Stimulated activated naive CD8-positive, alpha-beta T cell treated with anti-CD3 and anti-CD28 coated beads, Interleukin-15, amount 100 ng/mL, for 72 hours (primary cell): ENCODE measurements around the gene DNAJC10.

Experiments
- ATAC-seq: fragments of 150-1000 bp; cut with Tn5 transposase; 2 replicates; pipeline ENCODE4 v1.10.0; 2021; ENCODE audit warnings: mild to moderate bottlenecking, moderate library complexity
- DNase-seq, 2 donors: peaks; one replicate each; pipeline ENCODE4 v3.0.0; 2021 to 2022
- H3K27ac Mint-ChIP-seq, 2 donors: one replicate each; pipeline ENCODE4 v1.8.0; 2022; ENCODE audit warnings: mild to moderate bottlenecking in 2 of 2, mixed read lengths in 2 of 2, moderate library complexity in 2 of 2
- H3K27me3 Mint-ChIP-seq: one replicate; pipeline ENCODE4 v1.8.0; 2022; ENCODE audit warnings: mixed read lengths
- H3K4me1 Mint-ChIP-seq: one replicate; pipeline ENCODE4 v1.8.0; 2022; ENCODE audit warnings: mild to moderate bottlenecking, mixed read lengths
- H3K4me3 Mint-ChIP-seq, 2 donors: one replicate each; pipeline ENCODE4 v1.8.0; 2022; ENCODE audit warnings: mild to moderate bottlenecking in 2 of 2, mixed read lengths in 2 of 2, moderate library complexity in 1 of 2
- H3K9me3 Mint-ChIP-seq, 2 donors: one replicate each; pipeline ENCODE4 v1.8.0; 2022; ENCODE audit warnings: mixed read lengths in 2 of 2

Gene DNAJC10

GRCh38 chr2:182807319-182807718 lies 91.3 kb downstream of the DNAJC10 start:
- Mint-ChIP-seq H3K9me3 (no peaks in the 10 kb centered on the region), H3K4me3 (no peak overlapping the region), H3K27ac (no peak overlapping the region), H3K27me3 (peaks cover 10% of the 10 kb centered on the region), H3K4me1 (no peaks in the 10 kb centered on the region)
- ATAC-seq (no peak), DNase-seq (no peak)

- H3K27me3 Mint-ChIP-seq, result peaks cover 19% of the 10 kb centered on the region
- no peak for ATAC-seq
- no peak overlapping the region for H3K4me3 Mint-ChIP-seq
- H3K27ac Mint-ChIP-seq, result no peak overlapping the region
- H3K9me3 Mint-ChIP-seq, result no peaks in the 10 kb centered on the region
- no peak for DNase-seq
- H3K4me1 Mint-ChIP-seq, result no peaks in the 10 kb centered on the region
These were observed 94.0 kb downstream of the DNAJC10 start for GRCh38 chr2:182810087-182810486.

GRCh38 chr2:182814380-182814779 lies 98.3 kb downstream of the DNAJC10 start:
- ATAC-seq (no peak), DNase-seq (no peak)
- no peaks in the 10 kb centered on the region for H3K9me3 Mint-ChIP-seq
- no peak overlapping the region for H3K4me3 Mint-ChIP-seq
- no peaks in the 10 kb centered on the region for H3K4me1 Mint-ChIP-seq
- no peak overlapping the region for H3K27ac Mint-ChIP-seq
- peaks cover 19% of the 10 kb centered on the region for H3K27me3 Mint-ChIP-seq

- Mint-ChIP-seq H3K4me1 (no peaks in the 10 kb centered on the region), H3K27me3 (peaks cover 19% of the 10 kb centered on the region), H3K9me3 (no peaks in the 10 kb centered on the region), H3K4me3 (no peak overlapping the region), H3K27ac (no peak overlapping the region)
- ATAC-seq, result no peak
- DNase-seq, result no peak
These were observed 98.7 kb downstream of the DNAJC10 start for GRCh38 chr2:182814804-182815203.

GRCh38 chr2:182816866-182817265 lies 100.8 kb downstream of the DNAJC10 start:
- DNase-seq (no peak), ATAC-seq (no peak)
- no peak overlapping the region for H3K4me3 Mint-ChIP-seq
- no peak overlapping the region for H3K27ac Mint-ChIP-seq
- no peaks in the 10 kb centered on the region for H3K4me1 Mint-ChIP-seq
- peaks cover 12% of the 10 kb centered on the region for H3K27me3 Mint-ChIP-seq
- no peaks in the 10 kb centered on the region for H3K9me3 Mint-ChIP-seq

GRCh38 chr2:182817558-182817957 lies 101.5 kb downstream of the DNAJC10 start:
- ATAC-seq, result no peak
- Mint-ChIP-seq H3K4me3 (no peak overlapping the region), H3K9me3 (no peaks in the 10 kb centered on the region), H3K27ac (no peak overlapping the region), H3K27me3 (peaks cover 12% of the 10 kb centered on the region), H3K4me1 (no peaks in the 10 kb centered on the region)
- DNase-seq, result no peak

GRCh38 chr2:182818501-182818900 lies 102.4 kb downstream of the DNAJC10 start:
- H3K27me3 Mint-ChIP-seq, result peaks cover 15% of the 10 kb centered on the region
- no peak for ATAC-seq
- no peak overlapping the region for H3K4me3 Mint-ChIP-seq
- no peaks in the 10 kb centered on the region for H3K9me3 Mint-ChIP-seq
- no peak overlapping the region for H3K27ac Mint-ChIP-seq
- DNase-seq, result no peak
- H3K4me1 Mint-ChIP-seq, result no peaks in the 10 kb centered on the region

- Mint-ChIP-seq H3K9me3 (no peaks in the 10 kb centered on the region), H3K4me1 (no peaks in the 10 kb centered on the region), H3K27ac (no peak overlapping the region), H3K4me3 (no peak overlapping the region), H3K27me3 (peaks cover 17% of the 10 kb centered on the region)
- ATAC-seq (no peak), DNase-seq (no peak)
These were observed 102.9 kb downstream of the DNAJC10 start for GRCh38 chr2:182818925-182819324.

GRCh38 chr2:182819412-182819811 lies 103.4 kb downstream of the DNAJC10 start:
- Mint-ChIP-seq H3K27ac (no peak overlapping the region), H3K4me3 (no peak overlapping the region), H3K4me1 (no peaks in the 10 kb centered on the region), H3K27me3 (peaks cover 15% of the 10 kb centered on the region), H3K9me3 (no peaks in the 10 kb centered on the region)
- no peak for ATAC-seq
- DNase-seq, result no peak

GRCh38 chr2:182821182-182821581 lies 105.1 kb downstream of the DNAJC10 start:
- Mint-ChIP-seq H3K27me3 (peaks cover 11% of the 10 kb centered on the region), H3K9me3 (no peaks in the 10 kb centered on the region), H3K4me1 (no peaks in the 10 kb centered on the region), H3K27ac (no peak overlapping the region), H3K4me3 (no peak overlapping the region)
- DNase-seq (no peak), ATAC-seq (no peak)

GRCh38 chr2:182822733-182823132 lies 106.7 kb downstream of the DNAJC10 start:
- Mint-ChIP-seq H3K4me1 (no peaks in the 10 kb centered on the region), H3K27ac (no peak overlapping the region), H3K4me3 (no peak overlapping the region), H3K27me3 (peaks cover 11% of the 10 kb centered on the region), H3K9me3 (no peaks in the 10 kb centered on the region)
- no peak for DNase-seq
- ATAC-seq, result no peak

GRCh38 chr2:182824056-182824766 lies 108.2 kb downstream of the DNAJC10 start:
- DNase-seq, result no peak
- no peak for ATAC-seq
- Mint-ChIP-seq H3K27me3 (peaks cover 11% of the 10 kb centered on the region), H3K27ac (no peak overlapping the region), H3K9me3 (no peaks in the 10 kb centered on the region), H3K4me1 (no peaks in the 10 kb centered on the region), H3K4me3 (no peak overlapping the region)

- Mint-ChIP-seq H3K4me1 (no peaks in the 10 kb centered on the region), H3K27me3 (peaks cover 13% of the 10 kb centered on the region), H3K4me3 (no peak overlapping the region), H3K9me3 (no peaks in the 10 kb centered on the region), H3K27ac (no peak overlapping the region)
- DNase-seq (no peak), ATAC-seq (no peak)
These were observed 108.7 kb downstream of the DNAJC10 start for GRCh38 chr2:182824767-182825158.

- H3K4me3 Mint-ChIP-seq, result no peak overlapping the region
- no peaks in the 10 kb centered on the region for H3K4me1 Mint-ChIP-seq
- H3K27ac Mint-ChIP-seq, result no peak overlapping the region
- H3K27me3 Mint-ChIP-seq, result peaks cover 16% of the 10 kb centered on the region
- no peak for DNase-seq
- ATAC-seq, result no peak
- H3K9me3 Mint-ChIP-seq, result no peaks in the 10 kb centered on the region
These were observed 110.0 kb downstream of the DNAJC10 start for GRCh38 chr2:182826064-182826463.

- Mint-ChIP-seq H3K27ac (no peak overlapping the region), H3K4me1 (no peaks in the 10 kb centered on the region), H3K4me3 (no peak overlapping the region), H3K27me3 (peaks cover 16% of the 10 kb centered on the region), H3K9me3 (no peaks in the 10 kb centered on the region)
- no peak for ATAC-seq
- no peak for DNase-seq
These were observed 110.4 kb downstream of the DNAJC10 start for GRCh38 chr2:182826496-182826895.

GRCh38 chr2:182827182-182827879 lies 111.3 kb downstream of the DNAJC10 start:
- Mint-ChIP-seq H3K4me1 (no peaks in the 10 kb centered on the region), H3K4me3 (no peak overlapping the region), H3K9me3 (no peaks in the 10 kb centered on the region), H3K27me3 (peaks cover 19% of the 10 kb centered on the region), H3K27ac (no peak overlapping the region)
- DNase-seq (no peak), ATAC-seq (no peak)

- H3K4me3 Mint-ChIP-seq, result no peak overlapping the region
- H3K9me3 Mint-ChIP-seq, result no peaks in the 10 kb centered on the region
- DNase-seq (no peak), ATAC-seq (no peak)
- no peaks in the 10 kb centered on the region for H3K4me1 Mint-ChIP-seq
- H3K27me3 Mint-ChIP-seq, result peaks cover 15% of the 10 kb centered on the region
- H3K27ac Mint-ChIP-seq, result no peak overlapping the region
These were observed 115.0 kb downstream of the DNAJC10 start for GRCh38 chr2:182831101-182831500.
